ENCODE results near the gene NUBPL. TPM values are rescaled to one million over a fixed set of nuclear protein-coding genes. Genes with fewer than 3 reads are reported as not detected.

Gene NUBPL
- total RNA-seq, 1 donor from 2014 or later: 19.5 TPM

- Mint-ChIP-seq H3K36me3 (ENCODE audit: insufficient read depth) (peaks cover 6% of the 10 kb centered on the region), H3K27me3 (no peaks in the 10 kb centered on the region), H3K4me1 (ENCODE audit: low read depth) (no peaks in the 10 kb centered on the region), H3K9me3 (ENCODE audit: low read depth) (peaks cover 26% of the 10 kb centered on the region), H3K4me3 (ENCODE audit: low read depth) (no peak overlapping the region), H3K27ac (no peak overlapping the region)
- DNase-seq (ENCODE audit: low spot score, unreplicated experiment): no peak
- TF ChIP-seq, protein P1, sequence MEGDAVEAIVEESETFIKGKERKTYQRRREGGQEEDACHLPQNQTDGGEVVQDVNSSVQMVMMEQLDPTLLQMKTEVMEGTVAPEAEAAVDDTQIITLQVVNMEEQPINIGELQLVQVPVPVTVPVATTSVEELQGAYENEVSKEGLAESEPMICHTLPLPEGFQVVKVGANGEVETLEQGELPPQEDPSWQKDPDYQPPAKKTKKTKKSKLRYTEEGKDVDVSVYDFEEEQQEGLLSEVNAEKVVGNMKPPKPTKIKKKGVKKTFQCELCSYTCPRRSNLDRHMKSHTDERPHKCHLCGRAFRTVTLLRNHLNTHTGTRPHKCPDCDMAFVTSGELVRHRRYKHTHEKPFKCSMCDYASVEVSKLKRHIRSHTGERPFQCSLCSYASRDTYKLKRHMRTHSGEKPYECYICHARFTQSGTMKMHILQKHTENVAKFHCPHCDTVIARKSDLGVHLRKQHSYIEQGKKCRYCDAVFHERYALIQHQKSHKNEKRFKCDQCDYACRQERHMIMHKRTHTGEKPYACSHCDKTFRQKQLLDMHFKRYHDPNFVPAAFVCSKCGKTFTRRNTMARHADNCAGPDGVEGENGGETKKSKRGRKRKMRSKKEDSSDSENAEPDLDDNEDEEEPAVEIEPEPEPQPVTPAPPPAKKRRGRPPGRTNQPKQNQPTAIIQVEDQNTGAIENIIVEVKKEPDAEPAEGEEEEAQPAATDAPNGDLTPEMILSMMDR (IDR thresholded peaks at IDR 0.05; ENCODE audit: unreplicated experiment): no peak
Measured at GRCh38 chr14:31660191-31660590, 99.0 kb downstream of the NUBPL start.

DNA sequence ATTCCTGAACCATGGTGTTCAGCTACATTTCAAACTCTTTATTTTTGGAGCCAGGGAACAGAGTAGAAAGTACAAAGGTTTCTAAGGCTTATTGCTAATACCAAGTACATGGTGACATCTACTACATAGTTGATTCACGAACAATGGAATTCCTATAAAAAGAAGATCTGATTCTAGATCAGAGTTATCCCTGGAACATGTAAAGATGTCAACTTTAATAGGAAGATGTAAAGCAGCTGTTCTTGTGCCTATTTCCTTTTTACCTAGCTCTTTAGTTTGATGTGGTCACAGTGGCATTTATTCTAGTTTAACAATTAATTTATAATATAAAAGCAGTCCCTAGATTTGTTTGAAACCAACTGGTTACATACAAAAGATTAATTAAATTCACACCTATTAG lies 99.5 kb downstream of the NUBPL start:
- TF ChIP-seq, protein P1 (IDR thresholded peaks at IDR 0.05; ENCODE audit: unreplicated experiment): no peak
- peaks cover 31% of the 10 kb centered on the region for H3K9me3 Mint-ChIP-seq (ENCODE audit: low read depth)
- no peaks in the 10 kb centered on the region for H3K4me1 Mint-ChIP-seq (ENCODE audit: low read depth)
- no peak overlapping the region for H3K27ac Mint-ChIP-seq
- no peak for DNase-seq (ENCODE audit: low spot score, unreplicated experiment)
- H3K4me3 Mint-ChIP-seq (ENCODE audit: low read depth): no peak overlapping the region
- peaks cover 9% of the 10 kb centered on the region for H3K36me3 Mint-ChIP-seq (ENCODE audit: insufficient read depth)
- H3K27me3 Mint-ChIP-seq: no peaks in the 10 kb centered on the region

- Mint-ChIP-seq H3K27me3 (no peaks in the 10 kb centered on the region), H3K9me3 (ENCODE audit: low read depth) (peaks cover 41% of the 10 kb centered on the region), H3K4me3 (ENCODE audit: low read depth) (no peak overlapping the region), H3K36me3 (ENCODE audit: insufficient read depth) (peaks cover 8% of the 10 kb centered on the region), H3K27ac (no peak overlapping the region), H3K4me1 (ENCODE audit: low read depth) (peaks cover 6% of the 10 kb centered on the region)
- DNase-seq (ENCODE audit: low spot score, unreplicated experiment): no peak
- TF ChIP-seq, protein P1 (IDR thresholded peaks at IDR 0.05; ENCODE audit: unreplicated experiment): no peak
Measured at GRCh38 chr14:31668348-31668747, 107.1 kb downstream of the NUBPL start.

- Mint-ChIP-seq H3K4me3 (ENCODE audit: low read depth) (no peak overlapping the region), H3K4me1 (ENCODE audit: low read depth) (no peaks in the 10 kb centered on the region), H3K9me3 (ENCODE audit: low read depth) (peaks cover 18% of the 10 kb centered on the region), H3K36me3 (ENCODE audit: insufficient read depth) (peaks cover 5% of the 10 kb centered on the region), H3K27me3 (no peaks in the 10 kb centered on the region), H3K27ac (no peak overlapping the region)
- no peak for DNase-seq (ENCODE audit: low spot score, unreplicated experiment)
- TF ChIP-seq, protein P1 (IDR thresholded peaks at IDR 0.05; ENCODE audit: unreplicated experiment): no peak
Measured at GRCh38 chr14:31672709-31673108, 111.5 kb downstream of the NUBPL start.

- no peak overlapping the region for H3K27ac Mint-ChIP-seq
- H3K4me1 Mint-ChIP-seq (ENCODE audit: low read depth): no peaks in the 10 kb centered on the region
- no peaks in the 10 kb centered on the region for H3K27me3 Mint-ChIP-seq
- no peak overlapping the region for H3K4me3 Mint-ChIP-seq (ENCODE audit: low read depth)
- DNase-seq (ENCODE audit: low spot score, unreplicated experiment): no peak
- peaks cover 2% of the 10 kb centered on the region for H3K36me3 Mint-ChIP-seq (ENCODE audit: insufficient read depth)
- TF ChIP-seq, protein P1 (IDR thresholded peaks at IDR 0.05; ENCODE audit: unreplicated experiment): no peak
- peaks cover 3% of the 10 kb centered on the region for H3K9me3 Mint-ChIP-seq (ENCODE audit: low read depth)
Measured at GRCh38 chr14:31677052-31677451, 115.8 kb downstream of the NUBPL start.

Measured in progenitor cell of endocrine pancreas (in vitro differentiated cells).